GM21717 (cell line): ENCODE measurements around the gene SPPL2A.
A peak's percentile ranks its signal among the peaks of the same experiment; 100 is the strongest.
"Not testable (repeated sequence)": the region's sequence is repeated elsewhere in the genome, so short reads cannot be mapped to it uniquely, and the experiment has no call there.

Source experiments
- ATAC-seq: cut with Tn5 transposase; IDR thresholded peaks from one replicate; pipeline ENCODE4 v1.9.1; 2021; ENCODE audit warnings: mild to moderate bottlenecking, moderate library complexity; ENCODE audit not compliant: unreplicated experiment

Gene SPPL2A, protein sequence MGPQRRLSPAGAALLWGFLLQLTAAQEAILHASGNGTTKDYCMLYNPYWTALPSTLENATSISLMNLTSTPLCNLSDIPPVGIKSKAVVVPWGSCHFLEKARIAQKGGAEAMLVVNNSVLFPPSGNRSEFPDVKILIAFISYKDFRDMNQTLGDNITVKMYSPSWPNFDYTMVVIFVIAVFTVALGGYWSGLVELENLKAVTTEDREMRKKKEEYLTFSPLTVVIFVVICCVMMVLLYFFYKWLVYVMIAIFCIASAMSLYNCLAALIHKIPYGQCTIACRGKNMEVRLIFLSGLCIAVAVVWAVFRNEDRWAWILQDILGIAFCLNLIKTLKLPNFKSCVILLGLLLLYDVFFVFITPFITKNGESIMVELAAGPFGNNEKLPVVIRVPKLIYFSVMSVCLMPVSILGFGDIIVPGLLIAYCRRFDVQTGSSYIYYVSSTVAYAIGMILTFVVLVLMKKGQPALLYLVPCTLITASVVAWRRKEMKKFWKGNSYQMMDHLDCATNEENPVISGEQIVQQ

DNA sequence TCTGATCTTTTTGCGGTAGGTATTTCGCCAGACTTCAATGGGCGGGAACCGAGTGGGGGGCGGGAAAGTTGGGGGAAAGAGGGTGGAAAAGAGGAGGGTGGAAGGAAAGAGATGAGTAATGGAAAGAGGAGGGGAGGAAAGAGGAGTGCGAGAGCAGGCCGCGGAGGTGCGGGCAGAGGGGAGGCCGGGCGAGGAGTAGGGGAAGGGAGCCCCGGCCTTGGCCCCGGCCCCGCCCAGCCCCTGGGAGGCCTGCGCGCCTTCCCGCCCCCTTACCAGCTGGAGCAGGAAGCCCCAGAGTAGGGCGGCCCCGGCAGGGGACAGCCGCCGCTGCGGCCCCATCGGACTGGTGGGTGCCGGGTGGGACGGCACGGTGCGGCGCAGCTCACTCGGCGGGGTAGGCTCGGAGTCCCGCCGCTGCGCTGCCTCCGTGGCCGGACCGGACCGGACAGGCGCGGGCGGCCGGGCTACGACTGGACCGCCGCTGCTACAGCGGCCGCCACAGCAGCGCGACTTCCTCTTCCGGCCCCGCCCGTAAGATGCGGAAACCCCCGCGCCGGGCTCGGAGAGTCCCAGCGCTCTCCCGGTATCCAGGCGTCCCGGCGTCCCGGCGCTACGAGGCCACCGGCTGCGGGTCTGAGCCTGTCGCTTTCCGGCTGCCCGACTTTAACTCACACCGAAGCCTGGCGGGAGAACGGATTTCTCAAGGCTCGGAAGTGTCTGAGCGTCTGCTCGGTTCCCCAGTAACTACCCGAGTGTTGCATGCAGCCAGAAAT is at the start of gene SPPL2A:
SPPL2A (minus strand) TSS at position 512 of the 773 bp plus-strand sequence; CDS start at position 339, 173 bp downstream.
- ATAC-seq, result peak; percentile 79

DNA sequence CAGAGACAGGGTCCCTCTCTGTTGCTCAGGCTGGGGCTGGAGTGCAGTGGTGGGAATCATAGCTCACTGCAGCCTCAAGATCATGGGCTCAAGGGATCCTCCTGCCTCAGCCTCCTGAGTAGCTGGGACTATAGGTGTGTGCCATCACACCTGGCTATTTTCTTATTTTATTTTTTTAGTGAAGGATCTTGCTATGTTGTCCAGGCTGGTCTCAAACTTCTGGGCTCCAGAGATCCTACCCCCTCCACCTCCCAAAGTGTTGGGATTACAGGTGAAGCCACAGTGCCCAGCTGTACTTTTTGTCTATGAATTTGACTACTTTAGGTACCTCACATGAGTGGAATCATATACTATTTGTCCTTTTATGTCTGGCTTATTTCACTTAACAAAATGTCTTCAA is 49.1 kb upstream of the SPPL2A start:
- no peak for ATAC-seq

DNA sequence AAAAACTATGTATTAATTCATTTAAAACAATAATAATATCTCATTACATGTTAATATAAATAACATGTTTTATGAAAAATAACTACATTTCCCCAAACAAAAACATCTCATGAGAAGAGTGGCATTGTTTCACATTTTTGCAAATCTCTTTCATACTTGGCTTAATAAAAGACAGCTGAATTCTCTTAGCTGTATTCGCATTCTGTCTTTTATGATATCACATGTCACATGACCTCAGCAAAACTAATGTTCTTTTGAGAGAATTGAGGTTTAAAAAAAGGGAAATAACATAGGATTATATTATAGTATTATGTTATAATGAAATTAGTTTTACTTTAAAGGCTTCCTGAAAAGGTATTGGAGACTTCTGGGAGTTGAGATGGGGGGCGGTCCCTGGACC is 48.4 kb upstream of the SPPL2A start:
- ATAC-seq, result no peak

DNA sequence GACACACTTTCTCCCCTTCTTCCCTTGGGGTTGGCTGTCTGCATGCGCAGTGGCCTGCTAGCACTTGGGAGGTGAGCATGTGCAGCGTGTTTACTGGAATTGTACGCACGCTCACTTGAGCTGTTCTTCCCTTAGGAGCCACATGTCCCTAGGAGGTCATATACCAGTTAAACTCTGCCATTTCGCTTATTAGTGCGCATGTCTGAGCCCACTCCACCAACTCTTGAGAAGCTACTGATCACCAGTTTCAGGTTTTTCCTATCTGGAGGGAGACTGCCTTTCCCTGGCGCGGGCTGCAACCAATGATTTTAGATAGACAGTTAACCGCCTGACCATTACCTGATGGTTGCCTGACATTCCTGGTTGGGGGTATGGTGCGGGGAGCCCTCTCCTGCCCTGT is 47.6 kb upstream of the SPPL2A start:
- ATAC-seq, result no peak

DNA sequence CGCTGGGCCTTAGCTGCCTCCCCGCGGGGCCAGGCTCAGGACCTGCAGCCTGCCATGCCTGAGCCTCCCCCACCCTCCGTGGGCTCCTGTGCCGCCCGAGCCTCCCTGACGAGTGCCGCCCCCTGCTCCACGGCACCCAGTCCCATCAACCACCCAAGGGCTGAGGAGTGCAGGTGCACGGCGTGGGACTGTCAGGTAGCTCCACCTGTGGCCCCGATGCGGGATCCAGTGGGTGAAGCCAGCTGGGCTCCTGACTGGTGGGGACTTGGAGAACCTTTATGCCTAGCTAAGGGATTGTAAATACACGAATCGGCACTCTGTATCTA is 46.6 kb upstream of the SPPL2A start:
- not testable (repeated sequence) for ATAC-seq

DNA sequence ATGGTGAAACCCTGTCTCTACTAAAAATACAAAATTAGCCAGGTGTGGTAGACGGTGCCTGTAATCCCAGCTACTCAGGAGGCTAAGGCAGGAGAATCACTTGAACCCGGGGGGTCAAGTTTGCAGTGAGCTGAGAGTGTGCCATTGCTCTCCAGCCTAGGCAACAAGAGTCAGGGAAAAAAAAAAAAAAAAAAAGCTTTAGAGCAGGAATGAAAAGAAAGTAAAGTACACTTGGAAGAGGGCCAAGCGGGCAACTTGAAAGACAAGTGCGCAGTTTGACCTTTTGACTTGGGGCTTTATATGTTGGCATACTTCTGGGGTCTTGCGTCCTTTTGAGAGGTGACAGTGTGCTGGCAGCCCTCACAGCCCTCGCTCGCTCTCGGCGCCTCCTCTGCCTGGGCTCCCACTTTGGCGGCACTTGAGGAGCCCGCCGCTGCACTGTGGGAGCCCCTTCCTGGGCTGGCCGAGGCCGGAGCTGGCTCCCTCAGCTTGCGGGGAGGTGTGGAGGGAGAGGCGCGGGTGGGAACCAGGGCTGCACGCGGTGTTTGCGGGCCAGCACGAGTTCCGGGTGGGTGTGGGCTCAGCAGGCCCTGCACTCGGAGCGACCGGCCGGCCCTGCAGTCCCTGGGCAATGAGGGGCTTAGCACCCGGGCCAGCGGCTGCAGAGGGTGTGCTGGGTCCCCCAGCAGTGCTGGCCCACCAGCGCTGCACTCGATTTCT is 46.1 kb upstream of the SPPL2A start:
- ATAC-seq, result not testable (repeated sequence)

DNA sequence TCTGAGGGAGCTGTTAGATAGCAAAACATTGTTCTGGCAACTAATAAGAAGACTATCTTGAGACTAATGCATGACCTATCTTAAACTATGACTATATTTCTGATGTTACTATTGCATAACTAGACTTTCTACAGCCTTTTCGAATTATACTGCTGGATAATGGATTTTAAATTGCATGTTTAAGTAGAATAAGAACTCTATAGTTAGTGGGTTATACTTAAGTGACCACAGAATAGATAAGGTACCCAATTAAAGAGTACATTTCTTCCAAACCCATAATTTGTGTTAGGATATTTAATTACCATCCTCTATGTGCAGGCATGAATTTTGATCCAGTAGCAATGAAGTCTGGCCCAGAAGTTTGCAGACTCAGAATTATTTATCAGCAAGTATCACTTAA is 44.6 kb upstream of the SPPL2A start:
- no peak for ATAC-seq

DNA sequence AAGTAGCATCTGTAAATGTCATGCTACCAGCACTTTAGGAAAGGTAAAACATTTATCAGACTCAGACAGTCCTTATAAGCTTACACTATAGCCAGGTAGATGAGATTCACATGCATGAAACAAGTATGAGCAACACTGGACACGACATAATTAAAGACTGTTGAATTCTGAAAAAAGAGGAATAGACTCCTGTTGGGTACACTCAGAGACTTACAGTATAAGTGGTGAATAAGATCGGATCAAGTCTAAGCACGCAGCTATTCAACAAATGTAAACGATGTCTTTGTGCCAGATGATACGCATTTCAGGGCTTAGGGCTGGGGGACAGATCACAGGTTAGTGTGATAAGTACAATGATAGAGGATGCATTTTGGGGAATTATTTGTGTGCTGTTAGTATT is 43.2 kb upstream of the SPPL2A start:
- no peak for ATAC-seq

DNA sequence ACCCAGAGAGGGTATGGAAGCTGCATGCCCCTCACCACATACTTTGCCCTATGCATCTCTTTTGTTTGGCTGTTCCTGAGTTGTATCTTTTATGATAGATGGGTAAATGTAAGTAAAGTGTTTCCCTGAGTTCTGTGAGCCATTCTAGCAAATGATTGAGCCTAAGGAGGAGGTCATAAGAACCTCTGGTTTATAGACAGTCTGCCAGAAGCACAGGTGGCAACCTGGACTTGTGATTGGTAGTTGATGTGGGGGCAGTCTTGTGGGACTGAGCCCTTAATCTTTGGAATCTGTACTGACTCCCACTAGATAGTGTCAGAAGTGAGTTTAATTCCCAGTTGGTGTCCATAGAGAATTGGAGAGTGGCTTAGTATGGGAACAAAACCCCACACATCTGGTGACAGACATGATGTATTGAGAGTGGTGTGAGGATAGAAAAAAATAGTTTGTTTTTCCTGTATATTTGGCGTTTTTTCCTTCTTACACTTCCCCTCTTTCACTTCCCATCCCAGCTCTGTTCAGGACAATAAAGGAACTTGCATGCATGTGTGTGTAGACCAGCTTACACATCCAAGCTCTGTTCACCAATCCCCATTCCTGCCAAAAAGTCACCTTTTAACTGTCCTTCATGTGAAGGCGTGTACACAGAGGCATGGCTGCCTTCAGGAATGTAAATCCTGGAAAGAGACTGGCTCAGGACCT is 38.1 kb upstream of the SPPL2A start:
- no peak for ATAC-seq

DNA sequence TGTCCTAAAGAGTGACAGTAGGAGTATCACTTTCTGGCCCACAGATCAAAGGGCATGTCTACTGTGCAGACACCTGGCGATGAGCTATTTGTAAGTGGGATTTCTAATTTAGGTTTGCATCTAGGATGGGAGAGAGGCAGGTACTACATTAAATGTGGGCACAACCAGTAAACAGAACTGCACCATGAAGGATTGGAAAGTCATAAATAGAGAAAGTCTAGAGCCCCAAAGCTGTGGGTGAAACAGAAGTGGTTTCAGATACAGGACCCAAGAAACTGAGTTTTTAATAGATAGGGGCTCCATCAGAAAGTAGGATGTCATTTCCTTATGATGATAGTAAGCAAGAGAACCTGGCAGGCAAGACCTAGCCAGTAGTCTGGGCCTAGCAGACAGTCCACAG is 35.2 kb upstream of the SPPL2A start:
- ATAC-seq, result peak; percentile 61

DNA sequence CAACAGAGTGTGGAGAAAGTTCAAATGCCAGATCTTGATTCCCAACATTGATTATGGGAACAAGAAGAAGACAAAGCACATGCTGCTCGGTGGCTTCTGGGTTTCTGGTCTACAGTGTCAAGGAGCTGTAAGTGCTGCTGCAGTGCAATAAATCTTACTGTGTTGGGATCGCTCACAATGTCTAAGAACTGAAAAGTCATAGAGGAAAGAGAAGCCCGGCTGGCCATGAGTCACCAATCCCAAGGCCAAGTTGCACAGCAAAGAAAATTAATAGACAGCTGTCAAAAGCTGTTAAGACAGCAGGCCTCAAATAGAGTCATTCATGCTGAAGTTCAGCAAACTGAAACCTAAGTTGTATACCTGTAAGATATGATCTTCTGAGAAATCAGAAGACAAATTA is 33.2 kb upstream of the SPPL2A start:
- no peak for ATAC-seq

DNA sequence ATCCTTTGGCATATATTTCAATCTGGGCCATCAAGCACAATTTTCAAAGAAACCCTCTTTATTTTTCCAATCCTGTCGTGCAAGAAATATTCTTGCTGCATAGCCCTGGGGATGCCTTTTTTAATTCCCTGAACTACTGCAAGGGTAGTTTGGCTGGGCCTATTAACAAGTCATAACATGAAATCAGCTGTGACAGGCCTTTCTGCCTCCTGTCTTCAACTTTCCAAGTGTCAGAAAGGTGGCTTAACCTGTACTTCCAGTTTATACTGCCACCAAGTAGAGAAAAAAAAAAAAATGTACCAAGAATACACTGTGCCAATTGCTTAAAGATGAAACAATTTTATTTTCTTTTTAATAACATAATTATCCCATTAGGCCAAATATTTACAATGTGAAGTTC is 32.4 kb upstream of the SPPL2A start:
- ATAC-seq, result no peak

DNA sequence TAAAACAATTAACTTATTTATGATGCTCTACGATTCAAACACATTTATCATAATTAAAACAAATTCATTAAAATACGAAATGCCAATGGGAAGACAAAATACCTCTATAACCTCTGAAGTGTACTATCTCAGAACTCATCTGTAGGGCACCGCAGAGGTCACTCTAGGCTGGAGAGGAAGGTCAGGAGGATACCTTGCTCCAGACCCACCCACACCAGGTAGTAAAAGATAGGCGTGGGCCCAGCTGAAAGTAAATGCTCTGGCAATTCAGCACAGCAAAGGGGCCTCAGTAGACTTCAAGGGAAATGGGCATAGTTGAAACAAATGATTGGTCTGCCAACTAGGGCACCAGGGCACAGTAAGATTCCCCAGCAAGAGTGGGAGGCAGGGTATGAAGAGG is 26.0 kb upstream of the SPPL2A start:
- no peak for ATAC-seq

DNA sequence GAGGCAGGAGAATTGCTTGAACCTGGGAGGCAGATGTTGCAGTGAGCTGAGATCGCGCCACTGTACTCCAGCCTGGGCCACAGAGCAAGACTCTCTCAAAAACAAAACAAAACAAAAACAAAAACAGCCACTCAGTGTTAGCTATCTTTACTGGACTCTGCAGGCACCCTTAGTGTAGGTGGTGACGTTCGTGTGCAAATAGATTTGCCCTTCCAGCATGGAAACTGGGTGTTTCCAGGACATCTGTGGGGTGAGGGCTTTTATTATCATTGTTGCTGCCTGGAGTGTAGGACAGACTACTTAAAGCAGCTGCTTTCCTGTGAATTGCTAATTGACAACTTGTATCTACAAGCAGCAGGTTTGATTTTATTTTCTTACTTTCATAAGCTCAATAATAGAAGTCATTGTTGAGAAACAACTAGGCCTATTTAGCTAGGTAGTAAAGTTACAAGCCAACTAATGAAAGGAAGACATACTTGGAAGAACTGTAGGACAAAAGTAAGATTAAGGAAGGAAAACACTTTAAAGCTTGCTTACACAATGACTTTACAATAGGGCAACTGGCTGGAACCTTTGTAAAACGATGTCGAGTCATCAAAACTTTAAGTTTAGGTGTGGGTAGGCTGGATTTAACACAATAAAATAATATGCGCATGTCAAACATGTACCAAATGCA is 25.4 kb upstream of the SPPL2A start:
- ATAC-seq, result no peak

DNA sequence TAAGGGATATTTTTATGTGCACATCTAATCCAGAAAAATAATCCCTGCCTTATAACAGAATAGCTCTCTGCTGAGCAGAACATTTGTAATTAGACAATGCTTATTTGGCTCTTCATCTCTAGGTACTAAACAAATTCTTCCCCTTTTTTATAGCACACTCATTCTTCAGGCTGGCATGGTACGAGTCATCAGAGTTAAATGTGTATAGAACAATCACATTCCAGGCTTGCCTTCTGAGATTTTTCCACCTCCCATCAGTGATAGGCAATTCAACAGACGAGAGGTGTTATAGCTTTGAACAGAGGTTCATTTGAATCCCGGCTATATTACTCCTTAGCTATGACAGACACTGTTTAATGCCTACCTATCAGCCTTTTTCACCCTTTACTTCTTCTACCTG is 21.4 kb upstream of the SPPL2A start:
- no peak for ATAC-seq

DNA sequence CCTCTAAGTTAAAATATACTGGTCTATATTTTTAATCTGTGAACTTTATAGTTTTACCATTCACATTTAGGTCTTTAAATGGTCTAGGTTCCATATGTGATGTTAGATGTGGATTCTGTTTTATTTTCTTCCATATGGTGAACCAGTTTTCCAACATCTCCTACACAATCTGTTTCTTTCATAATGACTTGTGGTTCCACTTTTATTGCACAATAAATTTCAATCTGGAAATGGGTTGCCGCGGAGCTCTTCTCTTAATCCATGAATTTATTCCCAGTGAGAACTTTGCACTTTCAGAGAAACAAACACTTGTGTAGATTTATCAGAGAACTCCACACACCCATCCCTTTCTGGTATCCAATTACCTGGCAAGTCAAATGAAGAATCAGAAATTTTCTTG is 20.9 kb upstream of the SPPL2A start:
- ATAC-seq, result no peak

DNA sequence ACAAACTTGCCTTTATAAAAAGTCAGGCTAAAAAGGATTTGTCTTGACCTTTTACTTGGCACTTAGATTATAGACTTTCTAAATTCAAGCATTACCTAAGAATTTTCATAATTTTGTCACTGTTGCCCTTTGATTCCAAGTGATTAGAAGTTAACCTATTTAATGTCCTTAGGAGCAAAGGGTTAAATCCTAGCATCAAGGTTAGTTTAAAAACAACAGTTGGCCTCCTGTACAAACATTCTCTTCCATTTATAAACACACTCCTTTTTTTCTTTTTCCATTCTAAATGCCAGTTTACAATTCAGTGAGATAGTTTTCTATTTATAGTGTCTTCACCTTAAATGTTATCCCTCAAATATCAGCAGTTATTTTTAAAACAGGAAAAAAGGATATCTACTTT is 18.4 kb upstream of the SPPL2A start:
- ATAC-seq, result no peak

DNA sequence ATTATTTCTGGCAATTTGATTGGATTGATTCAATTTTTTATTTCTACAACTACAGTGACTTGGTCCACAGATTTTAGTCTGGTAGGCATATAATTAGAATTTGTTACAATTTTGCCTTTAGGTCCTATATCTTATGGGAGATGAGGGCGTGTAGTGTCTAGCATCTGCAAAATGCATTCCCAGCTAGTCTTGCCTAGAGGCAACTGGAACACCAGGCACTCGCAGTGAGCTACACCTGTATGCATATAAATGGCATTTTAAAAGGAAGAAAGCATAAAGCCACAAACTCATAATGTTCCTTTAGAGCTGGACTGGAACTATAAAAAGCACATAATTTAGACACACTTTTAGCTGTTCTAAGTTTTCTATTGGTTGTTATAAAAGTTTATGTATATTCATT is 17.9 kb upstream of the SPPL2A start:
- no peak for ATAC-seq

DNA sequence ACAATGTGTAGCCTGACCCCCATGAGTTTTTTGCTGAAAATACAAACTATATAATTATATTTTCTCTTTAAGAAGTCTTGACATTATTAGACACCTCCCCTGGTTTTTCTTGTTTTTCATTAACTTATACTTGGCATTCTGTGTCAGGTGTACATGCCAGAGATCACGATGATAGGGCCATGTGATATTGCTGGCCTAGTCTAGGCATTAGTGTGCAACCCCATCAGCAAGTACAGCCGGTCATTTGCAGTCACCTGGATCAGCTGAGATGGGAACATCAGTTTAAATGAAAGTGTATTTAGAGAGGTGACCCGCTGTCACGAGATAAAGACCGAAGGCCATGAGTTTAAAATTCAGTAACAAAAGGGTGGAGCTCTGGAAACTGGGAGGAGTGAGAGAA is 12.6 kb upstream of the SPPL2A start:
- no peak for ATAC-seq

DNA sequence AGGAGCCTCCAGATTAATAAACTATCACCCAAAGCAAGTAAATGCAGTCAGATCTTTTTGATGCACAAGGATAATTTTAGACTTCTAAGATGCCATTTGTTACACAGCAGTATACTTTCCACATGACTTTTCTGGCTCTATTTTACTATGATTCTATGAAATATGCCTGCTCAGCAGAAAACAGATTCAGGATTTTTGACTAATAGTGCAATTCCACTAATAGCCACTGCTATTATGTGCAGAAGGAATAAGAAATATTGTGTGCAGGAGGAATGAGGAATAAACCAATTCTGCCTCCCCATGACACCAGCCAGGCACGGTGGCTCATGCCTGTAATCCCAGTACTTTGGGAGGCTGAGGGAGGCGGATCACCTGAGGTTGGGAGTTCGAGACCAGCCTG is 11.5 kb upstream of the SPPL2A start:
- ATAC-seq, result no peak
